GM12878 (cell line): ENCODE results near the gene WDR75. TPM values are rescaled to one million over a fixed set of nuclear protein-coding genes. Genes with fewer than 3 reads are reported as not detected.

Experiments used
- ATAC-seq: fragments of 200-7000 bp; cut with Tn5 transposase; 3 replicates; pipeline ENCODE4 v1.9.1; 2020; ENCODE audit warnings: mild to moderate bottlenecking, moderate library complexity
- BruUV-seq: library from RNA; stranded (reverse); fragments of 400-500 nt; replicated peaks from 2 replicates; lab custom pipeline; 2021; lab: Mats Ljungman, UMichigan
- CTCF ChIA-PET: fragments of 300-600 bp; sonication (Branson Sonifier 250); formaldehyde crosslinking; extraction: SDS; loops from one replicate; lab custom pipeline; 2021; ENCODE audit warnings: inconsistent platforms; lab: Yijun Ruan, JAX
- POLR2A ChIA-PET: fragments of 350-600 bp; formaldehyde crosslinking; extraction: SDS; loops from one replicate; lab custom pipeline; 2021; ENCODE audit warnings: inconsistent platforms; lab: Charles Lee
- RAD21 ChIA-PET: fragments of 300-600 bp; sonication (Branson Sonifier 250); formaldehyde crosslinking; loops from one replicate; lab custom pipeline; 2023; ENCODE audit warnings: antibody characterized with exemption; ENCODE audit not compliant: unreplicated experiment; lab: Charles Lee
- SMC1A ChIA-PET: fragments of 300-600 bp; sonication (Branson Sonifier 250); formaldehyde crosslinking; loops from one replicate; lab custom pipeline; 2023; ENCODE audit not compliant: unreplicated experiment, uncharacterized antibody; lab: Charles Lee
- DNase-seq: peaks from one replicate; pipeline ENCODE4 v3.0.0-alpha.2; 2011; ENCODE audit warnings: low read depth, low spot score
- FAIRE-seq: peaks from 3 replicates; lab custom pipeline; 2011; peaks lifted over from hg19 to GRCh38; lab: Jason Lieb, UNC
- H2AFZ ChIP-seq: 2 replicates; pipeline ENCODE4 v1.6.0; 2011; ENCODE audit warnings: low read depth, low read length, control low read depth; ENCODE audit not compliant: control insufficient read depth
- H3K27ac ChIP-seq: 2 replicates; pipeline ENCODE4 v1.5.1; 2011; ENCODE audit warnings: control low read depth; ENCODE audit not compliant: control insufficient read depth, insufficient read depth
- H3K27me3 ChIP-seq, 2 experiments: replicated peaks in 1 of 2; 2 replicates each; pipeline versions ENCODE4 v1.6.0 to v1.6.1; 2011; ENCODE audit warnings: low read length in 1 of 2; ENCODE audit not compliant: control insufficient read depth in 2 of 2, insufficient read depth in 2 of 2
- H3K36me3 ChIP-seq, 2 experiments: 2 replicates each; pipeline ENCODE4 v1.5.1; 2011; ENCODE audit warnings: low read length in 1 of 2; ENCODE audit not compliant: control insufficient read depth in 2 of 2, insufficient read depth in 2 of 2
- H3K4me1 ChIP-seq: 2 replicates; pipeline ENCODE4 v1.6.1; 2011; ENCODE audit warnings: mild to moderate bottlenecking, low read length, moderate library complexity, mixed read lengths; ENCODE audit not compliant: control insufficient read depth, insufficient read depth
- H3K4me2 ChIP-seq: 2 replicates; pipeline ENCODE4 v1.6.0; 2011; ENCODE audit warnings: control low read depth; ENCODE audit not compliant: control insufficient read depth, insufficient read depth
- H3K4me3 ChIP-seq: fragments of 200-600 bp; sonication (generic); 2 replicates; pipeline ENCODE4 v1.5.1; 2016
- H3K79me2 ChIP-seq: 2 replicates; pipeline ENCODE4 v1.6.0; 2011; ENCODE audit warnings: low read length; ENCODE audit not compliant: control insufficient read depth, insufficient read depth
- H3K9ac ChIP-seq: 2 replicates; pipeline ENCODE4 v1.8.0; 2011; ENCODE audit warnings: low read length, control low read depth, mixed read lengths; ENCODE audit not compliant: control insufficient read depth, insufficient read depth
- H3K9me3 ChIP-seq: replicated peaks from 3 replicates; pipeline ENCODE4 v1.5.1; 2011; ENCODE audit warnings: mild to moderate bottlenecking, low read length; ENCODE audit not compliant: control insufficient read depth, insufficient read depth
- H4K20me1 ChIP-seq: 2 replicates; pipeline ENCODE4 v1.6.0; 2011; ENCODE audit not compliant: control insufficient read depth, insufficient read depth
- ASH2L ChIP-seq: fragments of 300-600, 200-600 bp; sonication (generic); IDR thresholded peaks from 2 replicates; pipeline ENCODE4 v1.6.1; 2017; ENCODE audit warnings: low read depth, mild to moderate bottlenecking, borderline replicate concordance
- BRCA1 ChIP-seq: IDR thresholded peaks from 2 replicates; pipeline ENCODE4 v1.6.1; 2011; ENCODE audit warnings: low read depth, low read length, improper control_type of control experiment
- CHD2 ChIP-seq: IDR thresholded peaks from 2 replicates; pipeline ENCODE4 v1.6.1; 2011; ENCODE audit warnings: low read depth, low read length, improper control_type of control experiment, borderline replicate concordance
- EED ChIP-seq: sonication (generic); IDR thresholded peaks from 2 replicates; pipeline ENCODE4 v1.6.1; 2016; ENCODE audit warnings: antibody characterized with exemption, low read depth
- FOXM1 ChIP-seq: IDR thresholded peaks from 2 replicates; pipeline ENCODE4 v1.6.1; 2012; ENCODE audit warnings: low read depth, mild to moderate bottlenecking, inconsistent platforms, low read length, moderate library complexity
- NBN ChIP-seq: fragments of 450-650 bp; IDR thresholded peaks from 2 replicates; pipeline ENCODE4 v1.6.1; 2016
- NR2C1 ChIP-seq: fragments of 450-650 bp; IDR thresholded peaks from 2 replicates; pipeline ENCODE4 v1.6.1; 2017; ENCODE audit warnings: antibody characterized with exemption, mild to moderate bottlenecking, moderate library complexity
- RCOR1 ChIP-seq: conservative IDR thresholded peaks from 2 replicates; pipeline ENCODE4 v1.6.1; 2012; ENCODE audit warnings: low read depth, low read length, improper control_type of control experiment
- WGBS: methylation state at CpG from one replicate; pipeline ENCODE4 v1.1.6; 2016; ENCODE audit warnings: low lambda C conversion rate; ENCODE audit not compliant: insufficient replicate concordance, insufficient coverage; ENCODE audit errors: missing lambda C conversion rate; 5-methylcytosine and 5-hydroxymethylcytosine counted together
- in situ Hi-C: fragments of 300-500 bp; cut with MboI; formaldehyde crosslinking; loops from 9 replicates; pipeline ENCODE4 v1.14.3; 2018; ENCODE audit warnings: mixed read lengths
- intact Hi-C: fragments of 100-400 bp; cut with micrococcal nuclease; formaldehyde crosslinking; loops from one replicate; pipeline ENCODE4 v1.14.2; 2022; ENCODE audit not compliant: unreplicated experiment
- polyA plus RNA-seq, 11 experiments: library from polyadenylated mRNA; depleted of rRNA in 4 of 11; unstranded in 6 of 11; stranded (reverse) in 5 of 11; fragments of >200 nt; fragmentation: Nextera tagmentation in 4 of 11; fragmentation: Illumina TruSeq in 1 of 11; extraction: Ambion mirVana in 4 of 11; extraction: Trizol in 1 of 11; gene quantifications; 1 replicate in 1 of 11; 2 replicates in 10 of 11; pipeline versions ENCODE4 v1.2.1 to v1.2.3, GENCODE V29; 2011 to 2016; ENCODE audit warnings: inconsistent platforms in 2 of 11, missing spikeins in 2 of 11, low read depth in 1 of 11
- total RNA-seq, 4 experiments: library from RNA; depleted of rRNA in 3 of 4; stranded (reverse); fragments of >200 nt in 3 of 4; fragmentation: Illumina TruSeq in 1 of 4; extraction: Trizol in 1 of 4; gene quantifications; 2 replicates each; pipeline versions ENCODE4 v1.2.1 to v1.2.3, GENCODE V29; 2013 to 2021
- TF ChIP-seq, protein P1 (sequence below): fragments of 450-650 bp; conservative IDR thresholded peaks from 2 replicates; pipeline ENCODE4 v1.6.1; 2017; ENCODE audit warnings: mild to moderate bottlenecking, moderate library complexity

Gene WDR75
- total and polyA plus RNA-seq, 10 of the 15 experiments (the other 5 are each of a cell fraction or from before 2014, with no cell fraction given), result 53.1 to 98.5 (median 71.5) TPM

- no peak overlapping the region for H3K9ac ChIP-seq
- in situ Hi-C loops (loop anchor here (5.0 kb wide), 2 partner anchors 315 to 890 kb away; no protein-coding TSS in a partner anchor), intact Hi-C loops (loop anchor here (1.0 to 10.0 kb wide), 6 partner anchors 125 to 885 kb away; no protein-coding TSS in a partner anchor)
- ChIA-PET SMC1A (interaction anchor here (0.6 to 2.0 kb wide), 20 partner anchors 8 to 1831 kb away, joined by 3 to 19 read pairs (median 4); no protein-coding TSS in a partner anchor), POLR2A (no interaction called here), CTCF (interaction anchor here (0.8 to 2.3 kb wide), 31 partner anchors 9 to 1831 kb away, joined by 3 to 33 read pairs (median 5); partner anchors contain the start of gene WDR75), RAD21 (interaction anchor here (0.8 to 2.6 kb wide), 13 partner anchors 125 to 1912 kb away, joined by 3 to 20 read pairs (median 8); no protein-coding TSS in a partner anchor)
- no peak overlapping the region for H2AFZ ChIP-seq
- DNase-seq (no peak), ATAC-seq (no peak), FAIRE-seq (no peak)
- no peaks in the 10 kb centered on the region for H3K4me1 ChIP-seq
- H3K36me3 ChIP-seq, result no peaks in the 10 kb centered on the region
- no peaks in the 10 kb centered on the region for H3K9me3 ChIP-seq
- WGBS, result 40% methylated on average over 5 of the region's 5 CpGs
- H3K4me2 ChIP-seq, result no peak overlapping the region
- no TSS peak for BruUV-seq
- H4K20me1 ChIP-seq, result no peaks in the 10 kb centered on the region
- H3K27ac ChIP-seq, result no peak overlapping the region
- no peak overlapping the region for H3K4me3 ChIP-seq
- no peak for TF ChIP-seq ASH2L
- TF ChIP-seq, protein P1, sequence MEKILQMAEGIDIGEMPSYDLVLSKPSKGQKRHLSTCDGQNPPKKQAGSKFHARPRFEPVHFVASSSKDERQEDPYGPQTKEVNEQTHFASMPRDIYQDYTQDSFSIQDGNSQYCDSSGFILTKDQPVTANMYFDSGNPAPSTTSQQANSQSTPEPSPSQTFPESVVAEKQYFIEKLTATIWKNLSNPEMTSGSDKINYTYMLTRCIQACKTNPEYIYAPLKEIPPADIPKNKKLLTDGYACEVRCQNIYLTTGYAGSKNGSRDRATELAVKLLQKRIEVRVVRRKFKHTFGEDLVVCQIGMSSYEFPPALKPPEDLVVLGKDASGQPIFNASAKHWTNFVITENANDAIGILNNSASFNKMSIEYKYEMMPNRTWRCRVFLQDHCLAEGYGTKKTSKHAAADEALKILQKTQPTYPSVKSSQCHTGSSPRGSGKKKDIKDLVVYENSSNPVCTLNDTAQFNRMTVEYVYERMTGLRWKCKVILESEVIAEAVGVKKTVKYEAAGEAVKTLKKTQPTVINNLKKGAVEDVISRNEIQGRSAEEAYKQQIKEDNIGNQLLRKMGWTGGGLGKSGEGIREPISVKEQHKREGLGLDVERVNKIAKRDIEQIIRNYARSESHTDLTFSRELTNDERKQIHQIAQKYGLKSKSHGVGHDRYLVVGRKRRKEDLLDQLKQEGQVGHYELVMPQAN, result no peak
- no peak for TF ChIP-seq FOXM1
- no peak for TF ChIP-seq RCOR1
- no peak for TF ChIP-seq BRCA1
- no peak for TF ChIP-seq EED
- TF ChIP-seq CHD2, result no peak
- no peak for TF ChIP-seq NBN
- TF ChIP-seq NR2C1, result no peak
- TF ChIP-seq, all 136 proteins: peak for 0
- H3K27me3 ChIP-seq, result no peaks in the 10 kb centered on the region
- no peaks in the 10 kb centered on the region for H3K79me2 ChIP-seq
These were observed 29.4 kb upstream of the WDR75 start for GRCh38 chr2:189411860-189412259.
